ENCODE results near the gene GRIFIN. TPM values are rescaled to one million over a fixed set of nuclear protein-coding genes. Genes with fewer than 3 reads are reported as not detected.
"Not testable (repeated sequence)": the region's sequence is repeated elsewhere in the genome, so short reads cannot be mapped to it uniquely, and the experiment has no call there.

The GRIFIN gene
- total RNA-seq, 5 donors from 2014 or later (not counting 1 experiment from before 2014, with no cell fraction given), result not detected

DNA sequence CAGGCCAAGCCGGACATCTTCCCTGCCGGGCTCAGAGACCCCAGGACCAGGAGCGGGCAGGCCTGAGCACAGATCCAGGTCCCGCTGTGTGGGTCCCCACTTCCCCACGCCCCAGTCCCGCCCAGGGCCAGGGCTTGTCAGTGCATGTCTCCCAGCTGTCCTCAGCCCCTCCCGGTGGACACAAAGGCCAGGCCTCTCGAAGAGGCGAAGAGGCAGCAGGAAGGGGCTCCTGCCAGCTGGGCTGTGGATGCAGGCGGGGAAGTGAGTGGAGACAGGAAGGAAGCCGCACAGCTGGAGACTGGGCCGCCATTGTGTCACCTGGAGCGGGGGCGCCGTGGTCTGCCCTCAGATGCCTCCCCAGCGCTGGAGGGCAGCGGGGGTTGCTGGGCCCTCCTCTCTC, 4.8 kb downstream of the GRIFIN start:
- Histone ChIP-seq H3K9me3 (no peaks in the 10 kb centered on the region), H3K4me1 (ENCODE audit: control insufficient read depth in 1 of 2, extremely low read depth in 1 of 2, insufficient read depth in 2 of 2, low read length in 2 of 2) (peaks cover 0 to 9% of the 10 kb centered on the region in 2 experiments), H3K27ac (ENCODE audit: low read length) (no peak overlapping the region), H3K4me3 (ENCODE audit: control insufficient read depth in 1 of 2, extremely low read depth in 1 of 2, low read length in 1 of 2) (no peak overlapping the region), H3K36me3 (ENCODE audit: control insufficient read depth in 2 of 2, extremely low read depth in 1 of 2, insufficient read depth in 1 of 2, low read length in 1 of 2) (no peaks in the 10 kb centered on the region), H3K27me3 (replicated peaks in 1 of 2; ENCODE audit: control insufficient read depth in 2 of 2, extremely low read depth in 1 of 2, insufficient read depth in 2 of 2, low read length in 1 of 2) (peaks cover 0 to 30% of the 10 kb centered on the region in 2 experiments)
- peaks cover 2 to 6% (median 4%) of the 10 kb centered on the region in 3 donors for H3K4me1 Mint-ChIP-seq
- H3K36me3 Mint-ChIP-seq, result no peaks in the 10 kb centered on the region
- ChIA-PET POLR2A (no interaction called here), CTCF (no interaction called here)
- no peak for ATAC-seq (replicated peaks in 1 of 4)
- H3K4me3 Mint-ChIP-seq, result no peak overlapping the region
- H3K27ac Mint-ChIP-seq, result no peak overlapping the region
- peaks cover 2 to 10% of the 10 kb centered on the region in 2 donors for H3K27me3 Mint-ChIP-seq
- WGBS (ENCODE audit: insufficient coverage), result 50% methylated on average over 12 of the region's 17 CpGs
- H3K9me3 Mint-ChIP-seq, result no peaks in the 10 kb centered on the region
- DNase-seq, result no peak

DNA sequence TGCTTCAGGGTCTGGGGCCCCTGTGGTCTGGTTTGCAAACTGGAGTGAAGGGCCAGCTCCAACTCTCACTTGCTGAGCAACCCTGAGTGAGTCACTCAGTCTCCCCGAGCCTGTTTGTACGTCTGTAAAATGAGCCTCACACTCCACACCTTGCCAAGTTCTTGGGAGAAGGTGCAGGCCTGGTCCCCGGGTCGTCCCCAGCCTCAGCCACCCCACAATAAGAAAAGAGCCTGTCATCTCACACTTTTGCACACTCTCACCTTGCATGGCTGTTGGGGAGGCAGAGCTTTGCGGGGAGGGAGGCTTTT, 5.2 kb downstream of the GRIFIN start:
- WGBS (ENCODE audit: insufficient coverage), result no CpG with 5 or more reads among the region's 5 CpGs
- H3K9me3 ChIP-seq, result no peaks in the 10 kb centered on the region
- Mint-ChIP-seq H3K27me3 (peaks cover 2 to 10% of the 10 kb centered on the region in 2 donors), H3K4me3 (no peak overlapping the region), H3K4me1 (peaks cover 2 to 6% (median 4%) of the 10 kb centered on the region in 3 donors), H3K27ac (no peak overlapping the region), H3K36me3 (no peaks in the 10 kb centered on the region), H3K9me3 (no peaks in the 10 kb centered on the region)
- H3K27ac ChIP-seq (ENCODE audit: low read length), result no peak overlapping the region
- POLR2A ChIA-PET, result no interaction called here
- H3K4me3 ChIP-seq (ENCODE audit: control insufficient read depth in 1 of 2, extremely low read depth in 1 of 2, low read length in 1 of 2), result no peak overlapping the region
- H3K4me1 ChIP-seq (ENCODE audit: control insufficient read depth in 1 of 2, extremely low read depth in 1 of 2, insufficient read depth in 2 of 2, low read length in 2 of 2), result peaks cover 0 to 9% of the 10 kb centered on the region in 2 experiments
- no peak for DNase-seq
- CTCF ChIA-PET, result interaction anchor here in 1 of 2 donors (0.5 kb wide), 1 partner anchor 17 kb away, joined by 5 read pairs; no protein-coding TSS in a partner anchor
- H3K27me3 ChIP-seq (replicated peaks in 1 of 2; ENCODE audit: control insufficient read depth in 2 of 2, extremely low read depth in 1 of 2, insufficient read depth in 2 of 2, low read length in 1 of 2), result peaks cover 0 to 30% of the 10 kb centered on the region in 2 experiments
- ATAC-seq (replicated peaks in 1 of 4), result no peak
- no peaks in the 10 kb centered on the region for H3K36me3 ChIP-seq (ENCODE audit: control insufficient read depth in 2 of 2, extremely low read depth in 1 of 2, insufficient read depth in 1 of 2, low read length in 1 of 2)

DNA sequence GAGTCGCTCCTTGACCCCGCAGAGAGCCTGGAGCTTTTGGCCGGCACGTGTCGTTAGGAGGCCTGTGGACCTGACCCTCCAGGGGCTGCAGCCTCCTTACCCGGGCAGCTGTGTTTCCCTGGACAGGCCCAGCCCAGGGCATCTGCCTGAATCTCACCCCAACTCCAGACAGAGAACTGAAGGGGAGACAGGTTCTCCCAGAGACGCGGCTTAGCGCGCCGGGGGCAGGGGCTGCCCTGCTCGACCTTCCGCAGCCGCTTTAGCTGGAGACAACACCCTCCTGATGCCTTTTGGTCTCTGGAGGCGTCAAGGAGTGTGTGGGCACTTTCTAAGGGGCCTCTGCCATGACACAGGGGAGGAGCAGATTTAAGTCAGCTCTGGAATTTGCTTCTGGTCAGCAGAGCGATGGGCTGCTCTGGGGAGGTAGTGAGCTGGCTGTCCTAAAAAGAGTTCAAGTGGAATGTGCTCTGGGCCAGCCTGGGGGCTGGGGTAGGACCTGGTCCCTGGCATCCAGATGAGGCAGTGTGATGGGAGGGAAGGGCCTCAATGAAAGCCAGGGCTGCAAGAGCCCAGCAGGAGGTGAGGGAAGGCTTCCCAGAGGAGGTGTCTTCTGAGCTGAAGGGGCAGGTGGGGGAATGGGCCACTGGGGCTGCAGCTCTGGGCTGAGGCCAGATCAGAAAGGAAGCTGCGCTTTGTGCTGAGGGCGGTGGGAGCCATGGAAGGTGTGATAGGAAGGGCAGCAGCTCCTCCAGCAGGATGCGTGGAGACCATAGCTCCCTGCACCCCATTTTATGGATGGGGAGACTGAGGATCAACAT, 5.8 kb downstream of the GRIFIN start:
- WGBS (ENCODE audit: insufficient coverage), result 88% methylated on average over 15 of the region's 19 CpGs
- no peak for DNase-seq
- Histone ChIP-seq H3K27me3 (replicated peaks in 1 of 2; ENCODE audit: control insufficient read depth in 2 of 2, extremely low read depth in 1 of 2, insufficient read depth in 2 of 2, low read length in 1 of 2) (peaks cover 0 to 30% of the 10 kb centered on the region in 2 experiments), H3K4me1 (ENCODE audit: control insufficient read depth in 1 of 2, extremely low read depth in 1 of 2, insufficient read depth in 2 of 2, low read length in 2 of 2) (peaks cover 0 to 9% of the 10 kb centered on the region in 2 experiments), H3K9me3 (no peaks in the 10 kb centered on the region), H3K27ac (ENCODE audit: low read length) (no peak overlapping the region), H3K36me3 (ENCODE audit: control insufficient read depth in 2 of 2, extremely low read depth in 1 of 2, insufficient read depth in 1 of 2, low read length in 1 of 2) (no peaks in the 10 kb centered on the region), H3K4me3 (ENCODE audit: control insufficient read depth in 1 of 2, extremely low read depth in 1 of 2, low read length in 1 of 2) (no peak overlapping the region)
- H3K27me3 Mint-ChIP-seq, result peaks cover 2 to 10% of the 10 kb centered on the region in 2 donors
- no peak overlapping the region for H3K4me3 Mint-ChIP-seq
- POLR2A ChIA-PET, result no interaction called here
- peaks cover 2 to 6% (median 4%) of the 10 kb centered on the region in 3 donors for H3K4me1 Mint-ChIP-seq
- CTCF ChIA-PET, result interaction anchor here in 1 of 2 donors (0.5 kb wide), 1 partner anchor 18 kb away, joined by 5 read pairs; no protein-coding TSS in a partner anchor
- H3K36me3 Mint-ChIP-seq, result no peaks in the 10 kb centered on the region
- H3K9me3 Mint-ChIP-seq, result no peaks in the 10 kb centered on the region
- no peak overlapping the region for H3K27ac Mint-ChIP-seq
- no peak for ATAC-seq (replicated peaks in 1 of 4)

DNA sequence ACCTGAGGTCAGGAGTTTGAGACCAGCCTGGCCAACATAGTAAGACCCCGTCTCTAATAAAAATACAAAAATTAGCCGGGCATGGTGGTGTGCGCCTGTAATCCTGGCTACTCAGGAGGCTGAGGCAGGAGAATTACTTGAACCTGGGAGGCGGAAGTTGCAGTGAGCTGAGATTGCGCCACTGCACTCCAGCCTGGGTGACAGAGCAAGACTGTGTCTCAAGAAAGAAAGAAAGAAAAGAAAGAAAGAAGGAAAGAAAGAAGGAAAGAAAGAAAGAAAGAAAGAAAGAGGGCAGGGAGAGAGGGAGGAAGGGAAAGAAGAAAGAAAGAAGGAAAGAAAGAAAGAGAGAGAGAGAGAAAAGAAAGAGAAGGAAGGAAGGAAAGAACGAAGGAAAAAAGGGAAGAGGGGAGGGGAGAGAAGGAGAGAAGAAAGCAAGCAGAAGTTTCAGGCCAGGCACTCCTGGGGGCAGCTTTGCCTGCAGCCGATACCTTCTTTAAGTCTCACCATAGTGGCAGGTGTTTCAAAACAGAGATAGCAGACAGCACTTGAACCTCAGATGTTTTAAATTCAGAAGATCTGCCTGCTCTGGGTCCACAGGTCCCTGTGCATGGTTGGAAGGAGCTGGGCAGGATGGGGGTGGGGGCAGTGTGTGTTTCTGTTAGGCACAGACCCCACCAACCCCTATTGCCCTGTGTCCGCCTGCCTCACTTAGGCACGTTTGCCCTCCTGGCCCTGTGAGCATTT, 6.6 kb downstream of the GRIFIN start:
- WGBS (ENCODE audit: insufficient coverage), result 82% methylated on average over 6 of the region's 9 CpGs
- DNase-seq; H3K9me3 ChIP-seq; H3K36me3 ChIP-seq (ENCODE audit: control insufficient read depth in 2 of 2, extremely low read depth in 1 of 2, insufficient read depth in 1 of 2, low read length in 1 of 2); H3K4me3 ChIP-seq (ENCODE audit: control insufficient read depth in 1 of 2, extremely low read depth in 1 of 2, low read length in 1 of 2); H3K27ac Mint-ChIP-seq; H3K4me3 Mint-ChIP-seq; ATAC-seq (replicated peaks in 1 of 4); H3K9me3 Mint-ChIP-seq; H3K4me1 Mint-ChIP-seq; H3K4me1 ChIP-seq (ENCODE audit: control insufficient read depth in 1 of 2, extremely low read depth in 1 of 2, insufficient read depth in 2 of 2, low read length in 2 of 2); H3K27ac ChIP-seq (ENCODE audit: low read length); POLR2A ChIA-PET; H3K36me3 Mint-ChIP-seq: not testable (repeated sequence)
- CTCF ChIA-PET, result interaction anchor here (0.6 to 1.0 kb wide), 2 partner anchors 20 to 34 kb away, joined by 3 read pairs; no protein-coding TSS in a partner anchor
- H3K27me3 ChIP-seq (replicated peaks in 1 of 2; ENCODE audit: control insufficient read depth in 2 of 2, extremely low read depth in 1 of 2, insufficient read depth in 2 of 2, low read length in 1 of 2), result peaks cover 0 to 25% of the 10 kb centered on the region in 2 experiments
- peaks cover 2 to 10% of the 10 kb centered on the region in 2 donors for H3K27me3 Mint-ChIP-seq

DNA sequence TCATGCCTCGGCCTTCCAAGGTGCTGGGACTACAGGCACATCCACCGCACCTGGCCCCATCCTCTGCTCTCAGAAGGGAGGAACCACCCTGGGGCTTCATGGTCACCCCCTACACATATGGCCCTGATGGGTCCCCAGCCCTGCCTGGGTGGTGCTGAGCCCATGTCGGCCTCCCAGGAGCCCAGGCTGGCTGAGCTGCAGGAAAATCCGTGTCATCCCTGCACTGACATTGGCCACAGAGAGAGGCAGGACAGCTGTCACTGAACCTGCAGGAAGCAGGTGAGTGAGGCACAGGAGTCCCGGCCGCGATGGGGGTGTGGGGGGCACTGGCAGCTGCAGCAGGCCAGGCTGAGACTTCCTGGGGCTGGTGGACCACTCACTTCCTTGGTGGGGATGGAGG, 8.0 kb downstream of the GRIFIN start:
- H3K27me3 ChIP-seq (replicated peaks in 1 of 2; ENCODE audit: control insufficient read depth in 2 of 2, extremely low read depth in 1 of 2, insufficient read depth in 2 of 2, low read length in 1 of 2), result peaks cover 0 to 25% of the 10 kb centered on the region in 2 experiments
- peaks cover 0 to 9% of the 10 kb centered on the region in 2 experiments for H3K4me1 ChIP-seq (ENCODE audit: control insufficient read depth in 1 of 2, extremely low read depth in 1 of 2, insufficient read depth in 2 of 2, low read length in 2 of 2)
- H3K27ac ChIP-seq (ENCODE audit: low read length), result no peak overlapping the region
- Mint-ChIP-seq H3K36me3 (no peaks in the 10 kb centered on the region), H3K27ac (no peak overlapping the region), H3K27me3 (peaks cover 2 to 10% of the 10 kb centered on the region in 2 donors), H3K9me3 (no peaks in the 10 kb centered on the region), H3K4me1 (peaks cover 2 to 6% (median 4%) of the 10 kb centered on the region in 3 donors), H3K4me3 (no peak overlapping the region)
- DNase-seq (no peak), ATAC-seq (replicated peaks in 1 of 4) (no peak)
- H3K9me3 ChIP-seq, result no peaks in the 10 kb centered on the region
- ChIA-PET POLR2A (no interaction called here), CTCF (interaction anchor here (0.6 to 1.0 kb wide), 4 partner anchors 16 to 1046 kb away, joined by 3 to 4 read pairs (median 3); no protein-coding TSS in a partner anchor)
- no peak overlapping the region for H3K4me3 ChIP-seq (ENCODE audit: control insufficient read depth in 1 of 2, extremely low read depth in 1 of 2, low read length in 1 of 2)
- WGBS (ENCODE audit: insufficient coverage), result 70% methylated on average over 6 of the region's 7 CpGs
- H3K36me3 ChIP-seq (ENCODE audit: control insufficient read depth in 2 of 2, extremely low read depth in 1 of 2, insufficient read depth in 1 of 2, low read length in 1 of 2), result no peaks in the 10 kb centered on the region

DNA sequence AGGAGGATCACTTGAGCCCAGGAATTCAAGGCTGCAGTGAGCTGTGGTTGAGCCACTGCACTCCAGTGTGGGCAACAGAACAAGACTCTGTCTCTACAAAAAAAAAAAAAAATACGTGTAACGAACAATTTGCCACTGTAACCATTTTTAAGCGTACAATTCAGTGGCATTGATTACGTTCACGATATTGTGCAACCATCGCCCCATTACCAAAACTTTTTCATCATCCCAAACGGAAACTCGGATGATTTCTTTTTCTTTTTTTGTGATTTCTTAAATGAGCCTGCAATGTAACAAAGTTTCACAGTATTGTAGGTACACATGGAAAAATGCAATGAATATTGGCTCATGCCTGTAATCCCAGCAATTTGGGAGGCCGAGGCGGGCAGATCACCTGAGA, 9.5 kb downstream of the GRIFIN start:
- CTCF ChIA-PET, result interaction anchor here in 1 of 2 donors (0.7 kb wide), 1 partner anchor 142 kb away, joined by 6 read pairs; no protein-coding TSS in a partner anchor

More for the DNA sequence above, 9.5 kb downstream of the GRIFIN start:
- Histone ChIP-seq H3K36me3 (ENCODE audit: control insufficient read depth in 2 of 2, extremely low read depth in 1 of 2, insufficient read depth in 1 of 2, low read length in 1 of 2) (no peaks in the 10 kb centered on the region), H3K4me1 (ENCODE audit: control insufficient read depth in 1 of 2, extremely low read depth in 1 of 2, insufficient read depth in 2 of 2, low read length in 2 of 2) (peaks cover 0 to 9% of the 10 kb centered on the region in 2 experiments), H3K27ac (ENCODE audit: low read length) (no peak overlapping the region), H3K4me3 (ENCODE audit: control insufficient read depth in 1 of 2, extremely low read depth in 1 of 2, low read length in 1 of 2) (no peak overlapping the region), H3K27me3 (replicated peaks in 1 of 2; ENCODE audit: control insufficient read depth in 2 of 2, extremely low read depth in 1 of 2, insufficient read depth in 2 of 2, low read length in 1 of 2) (peaks cover 0 to 23% of the 10 kb centered on the region in 2 experiments), H3K9me3 (no peaks in the 10 kb centered on the region)
- DNase-seq, result no peak
- Mint-ChIP-seq H3K27me3 (peaks cover 2 to 10% of the 10 kb centered on the region in 2 donors), H3K4me3 (no peak overlapping the region), H3K27ac (no peak overlapping the region), H3K36me3 (no peaks in the 10 kb centered on the region), H3K9me3 (no peaks in the 10 kb centered on the region), H3K4me1 (peaks cover 2 to 6% (median 4%) of the 10 kb centered on the region in 3 donors)
- POLR2A ChIA-PET, result interaction anchor here in 1 of 2 donors (0.7 kb wide), 1 partner anchor 1872 kb away, joined by 3 read pairs; no protein-coding TSS in a partner anchor
- 100% methylated on average over 1 of the region's 10 CpGs for WGBS (ENCODE audit: insufficient coverage)
- no peak for ATAC-seq (replicated peaks in 1 of 4)

All from T-cell (primary cell).